Loucy (cell line): ENCODE data around the gene SLC29A1.

ENCODE experiments used
- H2AFZ ChIP-seq: fragments of 200-600 bp; sonication (generic); 2 replicates; pipeline ENCODE4 v1.6.0; 2016; ENCODE audit warnings: antibody characterized with exemption, mild to moderate bottlenecking, low read length, moderate library complexity
- H3F3A ChIP-seq: fragments of 200-600 bp; 2 replicates; pipeline ENCODE4 v1.6.0; 2016; ENCODE audit warnings: antibody characterized with exemption, low read depth, mild to moderate bottlenecking
- H3K27me3 ChIP-seq: fragments of 200-600 bp; sonication (generic); 2 replicates; pipeline ENCODE4 v1.6.1; 2014; ENCODE audit warnings: low read length, mild to moderate bottlenecking; ENCODE audit not compliant: insufficient read depth, poor library complexity, severe bottlenecking
- H3K36me3 ChIP-seq: fragments of 200-600 bp; sonication (generic); 2 replicates; pipeline ENCODE4 v1.6.1; 2016; ENCODE audit warnings: low read length; ENCODE audit not compliant: insufficient read depth
- H3K4me1 ChIP-seq: fragments of 200-600 bp; sonication (generic); 2 replicates; pipeline ENCODE4 v1.5.1; 2014; ENCODE audit warnings: low read length, mild to moderate bottlenecking; ENCODE audit not compliant: insufficient read depth, poor library complexity, severe bottlenecking
- H3K4me2 ChIP-seq: fragments of 200-600 bp; sonication (generic); 2 replicates; pipeline ENCODE4 v1.6.0; 2014; ENCODE audit warnings: antibody characterized with exemption, low read length, low read depth, mild to moderate bottlenecking; ENCODE audit not compliant: poor library complexity, severe bottlenecking
- H3K4me3 ChIP-seq: fragments of 200-600 bp; sonication (generic); 2 replicates; pipeline ENCODE4 v1.5.1; 2014; ENCODE audit warnings: low read length, mild to moderate bottlenecking, mixed read lengths; ENCODE audit not compliant: poor library complexity, severe bottlenecking
- H3K79me2 ChIP-seq: fragments of 200-600 bp; sonication (generic); 2 replicates; pipeline ENCODE4 v1.6.1; 2014; ENCODE audit warnings: low read length; ENCODE audit not compliant: insufficient read depth
- H3K9ac ChIP-seq: fragments of 200-600 bp; sonication (generic); 2 replicates; pipeline ENCODE4 v1.6.0; 2014; ENCODE audit warnings: mild to moderate bottlenecking, low read depth, low read length, moderate library complexity; ENCODE audit not compliant: poor library complexity, severe bottlenecking
- H3K9me2 ChIP-seq: fragments of 200-600 bp; sonication (generic); replicated peaks from 2 replicates; pipeline ENCODE4 v1.6.1; 2016; ENCODE audit warnings: low read depth, low read length, mixed read lengths
- H3K9me3 ChIP-seq: fragments of 200-600 bp; sonication (generic); 2 replicates; pipeline ENCODE4 v1.6.1; 2014; ENCODE audit warnings: mild to moderate bottlenecking, antibody characterized with exemption, low read length, low read depth; ENCODE audit not compliant: insufficient read depth
- H4K20me1 ChIP-seq: fragments of 200-600 bp; sonication (generic); 2 replicates; pipeline ENCODE4 v1.6.0; 2014; ENCODE audit warnings: antibody characterized with exemption, low read length, mild to moderate bottlenecking; ENCODE audit not compliant: insufficient read depth, poor library complexity, severe bottlenecking
- EZH2phosphoT487 ChIP-seq: fragments of 200-600 bp; IDR thresholded peaks from 2 replicates; pipeline ENCODE4 v1.6.1; 2018; ENCODE audit warnings: antibody characterized with exemption, mild to moderate bottlenecking, moderate library complexity, borderline replicate concordance
- TF ChIP-seq, protein P1 (sequence below): fragments of 200-600 bp; sonication (generic); conservative IDR thresholded peaks from 2 replicates; pipeline ENCODE4 v1.5.1; 2014; ENCODE audit warnings: mild to moderate bottlenecking, antibody characterized with exemption, low read length

SLC29A1 gene

DNA sequence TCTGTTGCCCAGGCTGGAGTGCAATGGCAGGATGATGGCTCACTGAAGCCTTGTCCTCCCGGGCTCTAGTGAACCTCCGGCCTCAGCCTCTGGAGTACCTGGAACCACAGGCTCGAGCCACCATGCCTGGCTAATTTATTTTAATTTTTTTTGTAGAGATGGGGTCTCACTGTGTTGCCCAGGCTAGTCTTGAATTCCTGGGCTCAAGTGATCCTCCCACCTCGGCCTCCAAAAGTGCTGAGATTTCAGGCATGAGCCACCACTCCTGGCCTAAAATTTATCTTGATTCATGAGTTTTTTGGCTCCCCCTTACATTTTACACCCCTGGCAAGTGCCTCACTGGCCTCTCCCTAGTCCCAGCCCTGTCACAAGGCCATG, 2.5 kb upstream of the SLC29A1 start:
- peaks cover 6% of the 10 kb centered on the region; the same call in 1 of the 2 replicates for H3F3A ChIP-seq
- no peaks in the 10 kb centered on the region for H3K9me2 ChIP-seq
- TF ChIP-seq, protein P1, sequence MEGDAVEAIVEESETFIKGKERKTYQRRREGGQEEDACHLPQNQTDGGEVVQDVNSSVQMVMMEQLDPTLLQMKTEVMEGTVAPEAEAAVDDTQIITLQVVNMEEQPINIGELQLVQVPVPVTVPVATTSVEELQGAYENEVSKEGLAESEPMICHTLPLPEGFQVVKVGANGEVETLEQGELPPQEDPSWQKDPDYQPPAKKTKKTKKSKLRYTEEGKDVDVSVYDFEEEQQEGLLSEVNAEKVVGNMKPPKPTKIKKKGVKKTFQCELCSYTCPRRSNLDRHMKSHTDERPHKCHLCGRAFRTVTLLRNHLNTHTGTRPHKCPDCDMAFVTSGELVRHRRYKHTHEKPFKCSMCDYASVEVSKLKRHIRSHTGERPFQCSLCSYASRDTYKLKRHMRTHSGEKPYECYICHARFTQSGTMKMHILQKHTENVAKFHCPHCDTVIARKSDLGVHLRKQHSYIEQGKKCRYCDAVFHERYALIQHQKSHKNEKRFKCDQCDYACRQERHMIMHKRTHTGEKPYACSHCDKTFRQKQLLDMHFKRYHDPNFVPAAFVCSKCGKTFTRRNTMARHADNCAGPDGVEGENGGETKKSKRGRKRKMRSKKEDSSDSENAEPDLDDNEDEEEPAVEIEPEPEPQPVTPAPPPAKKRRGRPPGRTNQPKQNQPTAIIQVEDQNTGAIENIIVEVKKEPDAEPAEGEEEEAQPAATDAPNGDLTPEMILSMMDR: no peak
- TF ChIP-seq EZH2phosphoT487: no peak
- no peaks in the 10 kb centered on the region for H3K27me3 ChIP-seq
- no peaks in the 10 kb centered on the region for H3K9me3 ChIP-seq
- H3K4me1 ChIP-seq: peaks cover 57% of the 10 kb centered on the region
- H2AFZ ChIP-seq: no peak overlapping the region
- H3K4me3 ChIP-seq: no peak overlapping the region
- H3K4me2 ChIP-seq: no peak overlapping the region
- H3K79me2 ChIP-seq: peaks cover 18% of the 10 kb centered on the region
- no peaks in the 10 kb centered on the region for H4K20me1 ChIP-seq
- H3K36me3 ChIP-seq: no peaks in the 10 kb centered on the region
- peak overlapping the region; percentile 43 for H3K9ac ChIP-seq

DNA sequence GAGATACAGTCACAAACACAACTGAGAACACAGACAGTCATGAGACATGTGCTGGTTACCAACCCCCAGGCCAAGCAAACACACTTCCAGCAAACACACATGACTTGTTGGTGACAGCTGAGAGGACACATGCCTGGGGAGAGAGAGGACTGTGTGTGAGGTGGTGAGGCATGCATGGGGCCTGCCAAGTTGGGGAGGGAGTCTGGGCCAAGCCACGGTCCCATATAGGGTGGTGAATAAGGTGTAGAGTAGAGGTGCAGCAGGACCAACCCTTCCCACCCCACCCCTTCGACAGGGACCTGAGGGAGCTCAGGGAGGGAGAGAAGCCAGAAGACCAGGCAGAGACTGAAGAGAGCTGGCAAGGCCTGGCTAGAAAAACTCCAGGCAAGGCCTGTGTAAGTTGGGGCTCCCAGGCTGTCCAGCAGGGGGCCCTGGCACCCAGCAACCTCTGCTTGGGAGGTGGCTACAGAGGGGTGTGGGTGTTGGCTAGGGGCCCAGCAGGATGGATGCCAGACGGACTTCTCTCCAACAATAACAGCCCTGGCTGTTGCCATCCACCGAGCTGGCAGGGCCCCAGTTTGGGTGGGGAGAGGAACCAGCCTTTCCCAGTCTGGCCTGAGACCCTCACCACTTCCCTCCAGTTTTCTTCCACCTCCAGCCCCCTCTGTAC, 2.0 kb upstream of the SLC29A1 start:
- peak overlapping the region; percentile 43 for H3K9ac ChIP-seq
- peak overlapping the region; percentile 60 for H3K4me2 ChIP-seq
- no peaks in the 10 kb centered on the region for H3K9me3 ChIP-seq
- H2AFZ ChIP-seq: 0 out of 2 replicates have a peak overlapping the region, but pooled peaks have one; percentile 37
- no peaks in the 10 kb centered on the region for H4K20me1 ChIP-seq
- H3K4me3 ChIP-seq: peak overlapping the region; percentile 23
- TF ChIP-seq, protein P1: peak; percentile 81
- TF ChIP-seq EZH2phosphoT487: no peak
- H3K79me2 ChIP-seq: peaks cover 23% of the 10 kb centered on the region
- H3F3A ChIP-seq: peaks cover 6% of the 10 kb centered on the region; the same call in 1 of the 2 replicates
- no peaks in the 10 kb centered on the region for H3K36me3 ChIP-seq
- no peaks in the 10 kb centered on the region for H3K27me3 ChIP-seq
- peaks cover 62% of the 10 kb centered on the region for H3K4me1 ChIP-seq
- no peaks in the 10 kb centered on the region for H3K9me2 ChIP-seq

DNA sequence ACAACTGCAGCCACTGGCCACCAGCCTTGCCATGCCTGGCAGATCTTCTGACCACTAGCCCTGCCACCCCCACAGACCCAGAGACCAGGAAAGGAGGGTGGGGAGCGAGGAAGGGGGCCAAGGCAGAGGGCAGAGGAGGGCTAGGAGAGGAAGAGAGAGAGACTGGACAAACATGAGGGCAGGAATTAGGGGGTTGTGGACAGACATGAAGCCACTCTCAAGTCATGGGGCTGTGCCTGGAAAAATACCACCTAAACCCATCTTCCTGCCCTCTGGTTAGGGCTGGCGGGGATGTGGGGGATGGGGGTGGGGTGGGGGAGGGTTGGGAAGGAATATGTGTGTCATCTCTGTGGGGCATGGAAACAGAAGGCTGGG, 1.4 kb upstream of the SLC29A1 start:
- H3K4me2 ChIP-seq: peak overlapping the region; percentile 60
- no peaks in the 10 kb centered on the region for H3K27me3 ChIP-seq

More for the DNA sequence above, 1.4 kb upstream of the SLC29A1 start:
- no peaks in the 10 kb centered on the region for H3K9me2 ChIP-seq
- H4K20me1 ChIP-seq: no peaks in the 10 kb centered on the region
- H3K36me3 ChIP-seq: no peaks in the 10 kb centered on the region
- H3F3A ChIP-seq: peaks cover 6% of the 10 kb centered on the region; the same call in 1 of the 2 replicates
- peak overlapping the region; percentile 23 for H3K4me3 ChIP-seq
- TF ChIP-seq, protein P1: no peak
- TF ChIP-seq EZH2phosphoT487: no peak
- H3K79me2 ChIP-seq: peaks cover 29% of the 10 kb centered on the region
- no peaks in the 10 kb centered on the region for H3K9me3 ChIP-seq
- H2AFZ ChIP-seq: no peak overlapping the region
- H3K4me1 ChIP-seq: peaks cover 59% of the 10 kb centered on the region
- no peak overlapping the region for H3K9ac ChIP-seq
